GM12878 (cell line): Measurements from ENCODE around the gene SIRT7. TPM values are rescaled to one million over a fixed set of nuclear protein-coding genes. Genes with fewer than 3 reads are reported as not detected.

Experiments used
- BRCA1 ChIP-seq: IDR thresholded peaks from 2 replicates; pipeline ENCODE4 v1.6.1; 2011; ENCODE audit warnings: low read depth, low read length, improper control_type of control experiment
- NBN ChIP-seq: fragments of 450-650 bp; IDR thresholded peaks from 2 replicates; pipeline ENCODE4 v1.6.1; 2016
- PBX3 ChIP-seq: IDR thresholded peaks from 2 replicates; pipeline ENCODE4 v1.6.1; 2011; ENCODE audit warnings: mild to moderate bottlenecking, low read depth, low read length, moderate library complexity; ENCODE audit not compliant: insufficient replicate concordance
- POU2F2 ChIP-seq: IDR thresholded peaks from 3 replicates; pipeline ENCODE4 v1.6.1; 2011; ENCODE audit warnings: low read depth, mild to moderate bottlenecking, low read length, borderline replicate concordance
- REST ChIP-seq: IDR thresholded peaks from 2 replicates; pipeline ENCODE4 v1.6.1; 2012; ENCODE audit warnings: mild to moderate bottlenecking, low read depth, low read length
- SREBF1 ChIP-seq: IDR thresholded peaks from 2 replicates; pipeline ENCODE4 v1.6.1; 2012; ENCODE audit warnings: mild to moderate bottlenecking, low read length
- SREBF2 ChIP-seq: IDR thresholded peaks from 2 replicates; pipeline ENCODE4 v1.6.1; 2012; ENCODE audit warnings: mild to moderate bottlenecking, low read length
- SUPT20H ChIP-seq: IDR thresholded peaks from 2 replicates; pipeline ENCODE4 v1.6.1; 2011; ENCODE audit warnings: low read depth, mild to moderate bottlenecking, low read length, moderate library complexity, borderline replicate concordance; ENCODE audit not compliant: control insufficient read depth
- WRNIP1 ChIP-seq: IDR thresholded peaks from 2 replicates; pipeline ENCODE4 v1.6.1; 2011; ENCODE audit warnings: low read depth, low read length, improper control_type of control experiment, borderline replicate concordance
- YY1 ChIP-seq: IDR thresholded peaks from 2 replicates; pipeline ENCODE4 v1.6.1; 2011; ENCODE audit warnings: low read depth, mild to moderate bottlenecking, low read length
- ZBTB4 ChIP-seq: fragments of 450-650 bp; formaldehyde crosslinking; IDR thresholded peaks from 2 replicates; pipeline ENCODE4 v1.4.0; 2022; ENCODE audit warnings: mild to moderate bottlenecking, moderate library complexity
- polyA plus RNA-seq, 11 experiments: library from polyadenylated mRNA; depleted of rRNA in 4 of 11; unstranded in 6 of 11; stranded (reverse) in 5 of 11; fragments of >200 nt; fragmentation: Nextera tagmentation in 4 of 11; fragmentation: Illumina TruSeq in 1 of 11; extraction: Ambion mirVana in 4 of 11; extraction: Trizol in 1 of 11; gene quantifications; 1 replicate in 1 of 11; 2 replicates in 10 of 11; pipeline versions ENCODE4 v1.2.1 to v1.2.3, GENCODE V29; 2011 to 2016; ENCODE audit warnings: inconsistent platforms in 2 of 11, missing spikeins in 2 of 11, low read depth in 1 of 11
- total RNA-seq, 4 experiments: library from RNA; depleted of rRNA in 3 of 4; stranded (reverse); fragments of >200 nt in 3 of 4; fragmentation: Illumina TruSeq in 1 of 4; extraction: Trizol in 1 of 4; gene quantifications; 2 replicates each; pipeline versions ENCODE4 v1.2.1 to v1.2.3, GENCODE V29; 2013 to 2021

SIRT7 gene
- total and polyA plus RNA-seq, 10 of the 15 experiments (the other 5 are each of a cell fraction or from before 2014, with no cell fraction given) = 1.2 to 56.2 (median 22.7) TPM

GRCh38 chr17:81903896-81904599 is 13.9 kb downstream of the SIRT7 start (continued):
- TF ChIP-seq ZBTB4 (CRISPR knock-in tag) (no peak), SREBF1 (no peak), POU2F2 (no peak), SUPT20H (no peak), REST (no peak), PBX3 (no peak), BRCA1 (no peak), WRNIP1 (no peak), YY1 (no peak), SREBF2 (no peak), NBN (no peak)
- TF ChIP-seq, all 136 proteins: peak for 0
